WTC11 (cell line): ENCODE results near the gene TACR2. TPM values are rescaled to one million over a fixed set of nuclear protein-coding genes. Genes with fewer than 3 reads are reported as not detected.
"Not testable (repeated sequence)": the region's sequence is repeated elsewhere in the genome, so short reads cannot be mapped to it uniquely, and the experiment has no call there.

Experiments
- ATAC-seq: fragments of 200-7000 bp; cut with Tn5 transposase; 2 replicates; pipeline ENCODE4 v1.10.0; 2021; ENCODE audit warnings: mild to moderate bottlenecking, moderate library complexity
- CTCF ChIA-PET: fragments of 300-600 bp; sonication (Branson Sonifier 250); formaldehyde crosslinking; loops from one replicate; lab custom pipeline; 2021; ENCODE audit warnings: antibody characterized with exemption; lab: Charles Lee
- POLR2A ChIA-PET: fragments of 350-600 bp; sonication (Branson Sonifier 250); formaldehyde crosslinking; loops from one replicate; lab custom pipeline; 2021; ENCODE audit warnings: antibody characterized with exemption; lab: Charles Lee
- DNase-seq: peaks from one replicate; pipeline ENCODE4 v3.0.0; 2021; ENCODE audit warnings: low spot score
- H3K27ac Mint-ChIP-seq: 2 replicates; pipeline ENCODE4 v1.8.0; 2021; ENCODE audit warnings: mixed read lengths
- H3K27me3 Mint-ChIP-seq: 2 replicates; pipeline ENCODE4 v1.8.0; 2021; ENCODE audit warnings: low read depth, mild to moderate bottlenecking, moderate library complexity, mixed read lengths
- H3K36me3 Mint-ChIP-seq: 2 replicates; pipeline ENCODE4 v1.8.0; 2021; ENCODE audit warnings: mixed read lengths
- H3K4me1 Mint-ChIP-seq: 2 replicates; pipeline ENCODE4 v1.8.0; 2022; ENCODE audit warnings: mixed read lengths
- H3K4me3 Mint-ChIP-seq: 2 replicates; pipeline ENCODE4 v1.8.0; 2021; ENCODE audit warnings: mild to moderate bottlenecking, moderate library complexity, mixed read lengths
- H3K9me3 Mint-ChIP-seq: 2 replicates; pipeline ENCODE4 v1.8.0; 2021; ENCODE audit warnings: mixed read lengths
- AFF4 ChIP-seq: sonication (generic); formaldehyde crosslinking; IDR thresholded peaks from 2 replicates; pipeline ENCODE4 v1.8.1; 2023; ENCODE audit warnings: mild to moderate bottlenecking, missing genetic modification reagents, borderline replicate concordance
- MYBL2 ChIP-seq: sonication (generic); formaldehyde crosslinking; IDR thresholded peaks from 2 replicates; pipeline ENCODE4 v1.8.1; 2023; ENCODE audit warnings: mild to moderate bottlenecking, moderate library complexity, missing genetic modification reagents
- NFYB ChIP-seq: sonication (generic); formaldehyde crosslinking; conservative IDR thresholded peaks from 2 replicates; pipeline ENCODE4 v1.8.0; 2022; ENCODE audit warnings: low read depth, missing genetic modification reagents
- NR3C1 ChIP-seq: sonication (generic); formaldehyde crosslinking; conservative IDR thresholded peaks from 2 replicates; pipeline ENCODE4 v1.8.1; 2023; ENCODE audit warnings: low read depth, mild to moderate bottlenecking, missing genetic modification reagents
- SP1 ChIP-seq: sonication (generic); formaldehyde crosslinking; conservative IDR thresholded peaks from 2 replicates; pipeline ENCODE4 v1.8.1; 2022; ENCODE audit warnings: missing genetic modification reagents
- TCF7 ChIP-seq: sonication (generic); formaldehyde crosslinking; IDR thresholded peaks from 2 replicates; pipeline ENCODE4 v1.8.0; 2022; ENCODE audit warnings: mild to moderate bottlenecking, low read depth, missing genetic modification reagents, moderate library complexity
- TEAD4 ChIP-seq: sonication (generic); formaldehyde crosslinking; IDR thresholded peaks from 2 replicates; pipeline ENCODE4 v1.8.0; 2022; ENCODE audit warnings: mild to moderate bottlenecking, missing genetic modification reagents
- USF2 ChIP-seq: sonication (generic); formaldehyde crosslinking; IDR thresholded peaks from 2 replicates; pipeline ENCODE4 v1.8.1; 2023; ENCODE audit warnings: mild to moderate bottlenecking, missing genetic modification reagents, moderate library complexity
- ZBTB43 ChIP-seq: sonication (generic); formaldehyde crosslinking; IDR thresholded peaks from 2 replicates; pipeline ENCODE4 v1.8.1; 2023; ENCODE audit warnings: mild to moderate bottlenecking, missing genetic modification reagents
- total RNA-seq: library from RNA; stranded (reverse); gene quantifications from 3 replicates; pipeline ENCODE4 v1.2.3, GENCODE V29; 2021
- TF ChIP-seq, protein P1 (sequence below): sonication (generic); formaldehyde crosslinking; IDR thresholded peaks from 2 replicates; pipeline ENCODE4 v1.8.0; 2022; ENCODE audit warnings: mild to moderate bottlenecking, missing genetic modification reagents
- TF ChIP-seq, protein P2 (sequence below): fragments of 200-600 bp; IDR thresholded peaks from 2 replicates; pipeline ENCODE4 v1.8.0; 2022; ENCODE audit warnings: antibody characterized with exemption
- TF ChIP-seq, protein P3 (sequence below): fragments of 250-450 bp; sonication (Bioruptor Pico); IDR thresholded peaks from 2 replicates; pipeline ENCODE4 v1.9.0; 2021; ENCODE audit warnings: mild to moderate bottlenecking

TACR2 gene
- total RNA-seq, 1 experiment from 2014 or later: 0.20 TPM

- TF ChIP-seq AFF4 (CRISPR knock-in tag) (no peak), TCF7 (peak; percentile 87; the same call in 1 of the 2 replicates), NR3C1 (no peak), USF2 (no peak)
- TF ChIP-seq, protein P1, sequence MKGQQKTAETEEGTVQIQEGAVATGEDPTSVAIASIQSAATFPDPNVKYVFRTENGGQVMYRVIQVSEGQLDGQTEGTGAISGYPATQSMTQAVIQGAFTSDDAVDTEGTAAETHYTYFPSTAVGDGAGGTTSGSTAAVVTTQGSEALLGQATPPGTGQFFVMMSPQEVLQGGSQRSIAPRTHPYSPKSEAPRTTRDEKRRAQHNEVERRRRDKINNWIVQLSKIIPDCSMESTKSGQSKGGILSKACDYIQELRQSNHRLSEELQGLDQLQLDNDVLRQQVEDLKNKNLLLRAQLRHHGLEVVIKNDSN (CRISPR knock-in tag): peak; percentile 17; the same call in 1 of the 2 replicates
Measured at GRCh38 chr10:69451784-69452251, 35.1 kb upstream of the TACR2 start (continued).

GRCh38 chr10:69451209-69451783 lies 34.6 kb upstream of the TACR2 start, which contains the start of gene TSPAN15:
TSS of gene TSPAN15 (plus strand) at chr10:69451465. CDS start at chr10:69451595, 130 bp downstream.
- ChIA-PET CTCF (interaction anchor here (0.5 to 4.7 kb wide), 23 partner anchors 8 to 656 kb away, joined by 3 to 55 read pairs (median 4); no protein-coding TSS in a partner anchor), POLR2A (no interaction called here)
- Mint-ChIP-seq H3K36me3 (no peaks in the 10 kb centered on the region), H3K27ac (no peak within 1 kb of the TSS), H3K9me3 (no peaks in the 10 kb centered on the region), H3K4me1 (peaks cover 19% of the 10 kb centered on the region), H3K27me3 (peaks cover 70% of the 10 kb centered on the region), H3K4me3 (peak within 1 kb of the TSS; percentile 77)
- DNase-seq (peak; percentile 95), ATAC-seq (peak; percentile 92)
- TF ChIP-seq USF2 (no peak), NFYB (CRISPR knock-in tag) (peak; percentile 96), SP1 (peak; percentile 81; the same call in 1 of the 2 replicates), ZBTB43 (CRISPR knock-in tag) (0 out of 2 replicates have a peak, but pooled peaks have one; percentile 4)

DNA sequence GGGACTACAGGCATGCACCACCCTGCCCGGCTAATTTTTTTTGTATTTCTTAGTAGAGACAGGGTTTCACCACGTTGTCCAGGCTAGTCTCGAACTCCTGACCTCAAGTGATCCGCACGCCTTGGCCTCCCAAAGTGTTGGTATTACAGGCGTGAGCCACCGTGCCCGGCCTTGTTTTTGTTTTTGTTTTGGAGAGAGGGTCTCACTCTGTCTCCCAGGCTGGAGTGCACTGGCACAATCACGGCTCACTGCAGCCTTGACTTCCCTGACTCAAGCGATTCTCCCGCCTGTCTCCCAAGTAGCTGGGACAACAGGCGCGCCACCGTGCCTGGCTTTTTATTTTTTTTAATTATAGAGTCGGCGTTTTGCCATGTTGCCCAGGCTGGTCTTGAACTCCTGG lies 33.7 kb upstream of the TACR2 start:
- CTCF ChIA-PET: interaction anchor here (0.7 to 4.7 kb wide), 43 partner anchors 9 to 696 kb away, joined by 3 to 55 read pairs (median 4); partner anchors contain the start of genes TACR2 and TYSND1
- POLR2A ChIA-PET: not testable (repeated sequence)
- peak overlapping the region; percentile 77 for H3K4me3 Mint-ChIP-seq

DNA sequence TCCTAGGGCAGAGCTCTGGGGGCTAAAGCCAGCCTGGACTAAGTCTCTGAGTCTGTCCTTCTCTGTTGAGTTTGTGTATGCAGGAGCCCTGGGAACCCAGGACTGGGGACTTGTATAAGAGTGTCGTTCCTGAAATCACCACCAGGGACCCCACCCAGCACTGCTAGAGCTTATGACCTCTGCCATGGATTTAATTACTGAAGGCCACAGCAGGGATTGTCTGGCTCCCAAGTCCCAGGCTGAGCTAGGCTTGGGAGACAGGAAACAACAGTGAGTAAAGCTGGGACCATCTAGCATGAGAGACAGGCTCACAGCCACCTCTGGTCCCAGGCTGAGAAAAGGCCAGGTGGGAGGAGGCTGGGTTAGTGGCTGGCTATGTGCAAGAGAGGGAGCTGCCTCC lies 33.1 kb upstream of the TACR2 start:
- Mint-ChIP-seq H3K27me3 (peaks cover 79% of the 10 kb centered on the region), H3K27ac (no peak overlapping the region), H3K4me3 (no peak overlapping the region), H3K9me3 (no peaks in the 10 kb centered on the region), H3K36me3 (no peaks in the 10 kb centered on the region), H3K4me1 (peaks cover 19% of the 10 kb centered on the region)
- POLR2A ChIA-PET: no interaction called here
- DNase-seq (peak; percentile 75), ATAC-seq (peak; percentile 63)
- CTCF ChIA-PET: interaction anchor here (0.7 to 4.7 kb wide), 37 partner anchors 10 to 697 kb away, joined by 3 to 55 read pairs (median 4); partner anchors contain the start of genes TACR2 and TYSND1
- no peak for TF ChIP-seq MYBL2 (CRISPR knock-in tag)
- no peak for TF ChIP-seq TEAD4 (CRISPR knock-in tag)
- TF ChIP-seq, protein P2, sequence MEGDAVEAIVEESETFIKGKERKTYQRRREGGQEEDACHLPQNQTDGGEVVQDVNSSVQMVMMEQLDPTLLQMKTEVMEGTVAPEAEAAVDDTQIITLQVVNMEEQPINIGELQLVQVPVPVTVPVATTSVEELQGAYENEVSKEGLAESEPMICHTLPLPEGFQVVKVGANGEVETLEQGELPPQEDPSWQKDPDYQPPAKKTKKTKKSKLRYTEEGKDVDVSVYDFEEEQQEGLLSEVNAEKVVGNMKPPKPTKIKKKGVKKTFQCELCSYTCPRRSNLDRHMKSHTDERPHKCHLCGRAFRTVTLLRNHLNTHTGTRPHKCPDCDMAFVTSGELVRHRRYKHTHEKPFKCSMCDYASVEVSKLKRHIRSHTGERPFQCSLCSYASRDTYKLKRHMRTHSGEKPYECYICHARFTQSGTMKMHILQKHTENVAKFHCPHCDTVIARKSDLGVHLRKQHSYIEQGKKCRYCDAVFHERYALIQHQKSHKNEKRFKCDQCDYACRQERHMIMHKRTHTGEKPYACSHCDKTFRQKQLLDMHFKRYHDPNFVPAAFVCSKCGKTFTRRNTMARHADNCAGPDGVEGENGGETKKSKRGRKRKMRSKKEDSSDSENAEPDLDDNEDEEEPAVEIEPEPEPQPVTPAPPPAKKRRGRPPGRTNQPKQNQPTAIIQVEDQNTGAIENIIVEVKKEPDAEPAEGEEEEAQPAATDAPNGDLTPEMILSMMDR: peak; percentile 56; the same call in 1 of the 2 replicates
- TF ChIP-seq, protein P3, sequence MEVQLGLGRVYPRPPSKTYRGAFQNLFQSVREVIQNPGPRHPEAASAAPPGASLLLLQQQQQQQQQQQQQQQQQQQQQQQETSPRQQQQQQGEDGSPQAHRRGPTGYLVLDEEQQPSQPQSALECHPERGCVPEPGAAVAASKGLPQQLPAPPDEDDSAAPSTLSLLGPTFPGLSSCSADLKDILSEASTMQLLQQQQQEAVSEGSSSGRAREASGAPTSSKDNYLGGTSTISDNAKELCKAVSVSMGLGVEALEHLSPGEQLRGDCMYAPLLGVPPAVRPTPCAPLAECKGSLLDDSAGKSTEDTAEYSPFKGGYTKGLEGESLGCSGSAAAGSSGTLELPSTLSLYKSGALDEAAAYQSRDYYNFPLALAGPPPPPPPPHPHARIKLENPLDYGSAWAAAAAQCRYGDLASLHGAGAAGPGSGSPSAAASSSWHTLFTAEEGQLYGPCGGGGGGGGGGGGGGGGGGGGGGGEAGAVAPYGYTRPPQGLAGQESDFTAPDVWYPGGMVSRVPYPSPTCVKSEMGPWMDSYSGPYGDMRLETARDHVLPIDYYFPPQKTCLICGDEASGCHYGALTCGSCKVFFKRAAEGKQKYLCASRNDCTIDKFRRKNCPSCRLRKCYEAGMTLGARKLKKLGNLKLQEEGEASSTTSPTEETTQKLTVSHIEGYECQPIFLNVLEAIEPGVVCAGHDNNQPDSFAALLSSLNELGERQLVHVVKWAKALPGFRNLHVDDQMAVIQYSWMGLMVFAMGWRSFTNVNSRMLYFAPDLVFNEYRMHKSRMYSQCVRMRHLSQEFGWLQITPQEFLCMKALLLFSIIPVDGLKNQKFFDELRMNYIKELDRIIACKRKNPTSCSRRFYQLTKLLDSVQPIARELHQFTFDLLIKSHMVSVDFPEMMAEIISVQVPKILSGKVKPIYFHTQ (CRISPR knock-in tag): no peak

More for the DNA sequence above, 33.7 kb upstream of the TACR2 start:
- H3K36me3 Mint-ChIP-seq, H3K27ac Mint-ChIP-seq, ATAC-seq, DNase-seq, H3K9me3 Mint-ChIP-seq: not testable (repeated sequence)
- Mint-ChIP-seq H3K4me1 (peaks cover 19% of the 10 kb centered on the region), H3K27me3 (peaks cover 75% of the 10 kb centered on the region)
